ENCODE results near the gene RGS9.

Gene RGS9

DNA sequence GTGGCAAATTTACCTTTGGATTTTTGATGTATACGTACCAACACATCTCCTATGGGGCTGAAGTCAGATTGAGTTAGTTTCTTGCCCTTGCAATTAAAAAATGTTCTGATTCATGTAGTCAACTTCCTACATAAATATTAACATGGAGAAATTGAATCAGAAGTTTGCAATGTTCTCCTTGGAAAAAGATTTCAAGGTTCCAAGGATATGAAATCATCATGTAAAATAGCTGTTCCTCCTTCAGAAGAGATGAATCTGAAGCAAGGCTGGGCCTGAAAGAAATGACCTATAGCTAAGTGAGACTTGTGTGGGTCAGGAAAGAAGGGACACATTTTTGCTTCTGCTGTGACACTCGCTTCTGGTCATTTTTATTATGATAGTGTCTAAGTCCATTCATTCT is 131.7 kb downstream of the RGS9 start:
- no peak overlapping the region for H3K4me3 ChIP-seq (ENCODE audit: low read depth, low read length)
- TF ChIP-seq, protein P1, sequence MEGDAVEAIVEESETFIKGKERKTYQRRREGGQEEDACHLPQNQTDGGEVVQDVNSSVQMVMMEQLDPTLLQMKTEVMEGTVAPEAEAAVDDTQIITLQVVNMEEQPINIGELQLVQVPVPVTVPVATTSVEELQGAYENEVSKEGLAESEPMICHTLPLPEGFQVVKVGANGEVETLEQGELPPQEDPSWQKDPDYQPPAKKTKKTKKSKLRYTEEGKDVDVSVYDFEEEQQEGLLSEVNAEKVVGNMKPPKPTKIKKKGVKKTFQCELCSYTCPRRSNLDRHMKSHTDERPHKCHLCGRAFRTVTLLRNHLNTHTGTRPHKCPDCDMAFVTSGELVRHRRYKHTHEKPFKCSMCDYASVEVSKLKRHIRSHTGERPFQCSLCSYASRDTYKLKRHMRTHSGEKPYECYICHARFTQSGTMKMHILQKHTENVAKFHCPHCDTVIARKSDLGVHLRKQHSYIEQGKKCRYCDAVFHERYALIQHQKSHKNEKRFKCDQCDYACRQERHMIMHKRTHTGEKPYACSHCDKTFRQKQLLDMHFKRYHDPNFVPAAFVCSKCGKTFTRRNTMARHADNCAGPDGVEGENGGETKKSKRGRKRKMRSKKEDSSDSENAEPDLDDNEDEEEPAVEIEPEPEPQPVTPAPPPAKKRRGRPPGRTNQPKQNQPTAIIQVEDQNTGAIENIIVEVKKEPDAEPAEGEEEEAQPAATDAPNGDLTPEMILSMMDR (IDR thresholded peaks at IDR 0.05; ENCODE audit: low read depth, low read length) = no peak

DNA sequence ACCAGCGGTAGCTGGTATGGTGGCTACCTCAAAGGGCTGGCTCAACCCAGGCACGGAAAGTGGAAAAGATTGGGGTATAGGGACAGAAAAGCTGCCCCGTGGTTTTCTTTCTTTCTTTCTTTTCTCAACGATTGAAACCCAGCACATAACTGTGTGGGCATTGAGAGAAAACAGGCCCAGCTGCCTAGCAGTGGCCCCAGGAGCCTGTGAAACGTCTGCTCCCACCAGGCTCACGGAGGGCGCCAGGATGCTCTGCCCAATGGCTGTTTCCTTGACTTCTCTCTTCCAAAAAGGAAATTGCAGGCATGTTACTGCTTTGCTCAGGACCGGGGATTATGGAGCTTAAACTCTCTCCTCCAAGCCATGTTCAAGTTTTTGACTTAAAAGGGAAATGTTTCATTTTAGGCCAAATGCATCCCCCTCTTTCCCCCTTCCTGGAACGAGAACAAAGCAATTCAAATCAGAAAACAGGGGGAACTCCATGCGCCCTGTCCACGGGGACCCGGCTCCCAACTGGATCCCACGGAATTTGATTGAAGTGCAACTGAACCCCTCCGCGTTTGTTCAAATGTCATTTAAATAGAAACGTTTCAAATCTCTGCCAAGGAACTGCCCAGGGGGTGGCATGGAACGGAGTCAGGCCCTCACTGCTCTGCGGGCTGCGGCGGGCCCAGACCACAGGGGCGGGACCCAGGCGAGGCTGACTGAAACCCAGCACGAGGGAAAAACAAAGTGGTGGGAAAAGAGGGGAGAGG is 133.5 kb downstream of the RGS9 start:
- TF ChIP-seq, protein P1 (IDR thresholded peaks at IDR 0.05; ENCODE audit: low read depth, low read length) = no peak
- no peak overlapping the region for H3K4me3 ChIP-seq (ENCODE audit: low read depth, low read length)

DNA sequence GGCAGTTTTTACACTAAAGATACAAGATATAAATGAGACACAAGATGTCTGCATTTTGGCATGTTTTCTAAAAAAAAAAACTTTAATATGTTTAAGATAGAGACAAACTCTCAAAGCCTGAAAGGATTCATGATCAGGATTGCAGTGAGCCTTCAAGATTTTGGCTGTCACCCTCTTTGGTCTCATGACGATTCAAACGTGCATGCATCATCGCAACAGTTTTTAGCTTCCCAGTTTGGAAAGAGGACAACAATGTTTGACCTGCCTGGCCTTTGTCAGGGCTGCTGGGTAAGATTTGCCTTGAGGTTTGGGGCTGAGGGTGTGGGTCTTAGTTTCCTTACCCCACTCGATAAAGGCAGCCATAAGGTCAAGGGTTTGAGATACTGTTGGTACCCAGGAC is 134.1 kb downstream of the RGS9 start:
- no peak overlapping the region for H3K4me3 ChIP-seq (ENCODE audit: low read depth, low read length)
- TF ChIP-seq, protein P1 (IDR thresholded peaks at IDR 0.05; ENCODE audit: low read depth, low read length) = no peak

All from WI38 (cell line).